GM13977 (cell line): Measurements from ENCODE around the gene SPPL3.

Experiments
- DNase-seq: peaks from one replicate; pipeline ENCODE4 v3.0.0; 2012; ENCODE audit warnings: low spot score
- in situ Hi-C: fragments of 300-500 bp; cut with MboI; formaldehyde crosslinking; loops from one replicate; pipeline ENCODE4 v1.12.0; 2022; ENCODE audit warnings: low sequenced_read_pairs, low pct_unique_long_range_greater_than_20kb, mixed read lengths, inconsistent platforms; ENCODE audit not compliant: unreplicated experiment
- TF ChIP-seq, protein P1 (sequence below): IDR thresholded peaks from 2 replicates; pipeline ENCODE4 v1.5.1; 2012; ENCODE audit warnings: mild to moderate bottlenecking, control low read depth; ENCODE audit not compliant: insufficient read depth; ENCODE audit errors: extremely low read depth, missing control alignments

SPPL3 gene

DNA sequence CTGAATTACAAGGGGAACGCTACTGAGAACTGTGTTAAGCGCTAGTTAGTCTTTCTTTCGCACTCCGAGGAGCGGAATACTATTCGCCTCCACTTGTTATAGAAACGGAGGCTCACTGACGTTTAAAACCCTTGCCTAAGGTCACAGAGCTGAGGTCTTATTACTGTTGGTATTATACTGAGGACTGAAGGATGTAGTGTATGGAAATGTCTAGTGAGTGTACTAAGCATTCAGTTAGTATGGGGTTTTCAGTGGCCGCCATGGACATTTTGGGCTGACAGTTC lies 177.7 kb downstream of the SPPL3 start:
- TF ChIP-seq, protein P1, sequence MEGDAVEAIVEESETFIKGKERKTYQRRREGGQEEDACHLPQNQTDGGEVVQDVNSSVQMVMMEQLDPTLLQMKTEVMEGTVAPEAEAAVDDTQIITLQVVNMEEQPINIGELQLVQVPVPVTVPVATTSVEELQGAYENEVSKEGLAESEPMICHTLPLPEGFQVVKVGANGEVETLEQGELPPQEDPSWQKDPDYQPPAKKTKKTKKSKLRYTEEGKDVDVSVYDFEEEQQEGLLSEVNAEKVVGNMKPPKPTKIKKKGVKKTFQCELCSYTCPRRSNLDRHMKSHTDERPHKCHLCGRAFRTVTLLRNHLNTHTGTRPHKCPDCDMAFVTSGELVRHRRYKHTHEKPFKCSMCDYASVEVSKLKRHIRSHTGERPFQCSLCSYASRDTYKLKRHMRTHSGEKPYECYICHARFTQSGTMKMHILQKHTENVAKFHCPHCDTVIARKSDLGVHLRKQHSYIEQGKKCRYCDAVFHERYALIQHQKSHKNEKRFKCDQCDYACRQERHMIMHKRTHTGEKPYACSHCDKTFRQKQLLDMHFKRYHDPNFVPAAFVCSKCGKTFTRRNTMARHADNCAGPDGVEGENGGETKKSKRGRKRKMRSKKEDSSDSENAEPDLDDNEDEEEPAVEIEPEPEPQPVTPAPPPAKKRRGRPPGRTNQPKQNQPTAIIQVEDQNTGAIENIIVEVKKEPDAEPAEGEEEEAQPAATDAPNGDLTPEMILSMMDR, result no peak
- in situ Hi-C loops, result no loop called here
- DNase-seq, result no peak

DNA sequence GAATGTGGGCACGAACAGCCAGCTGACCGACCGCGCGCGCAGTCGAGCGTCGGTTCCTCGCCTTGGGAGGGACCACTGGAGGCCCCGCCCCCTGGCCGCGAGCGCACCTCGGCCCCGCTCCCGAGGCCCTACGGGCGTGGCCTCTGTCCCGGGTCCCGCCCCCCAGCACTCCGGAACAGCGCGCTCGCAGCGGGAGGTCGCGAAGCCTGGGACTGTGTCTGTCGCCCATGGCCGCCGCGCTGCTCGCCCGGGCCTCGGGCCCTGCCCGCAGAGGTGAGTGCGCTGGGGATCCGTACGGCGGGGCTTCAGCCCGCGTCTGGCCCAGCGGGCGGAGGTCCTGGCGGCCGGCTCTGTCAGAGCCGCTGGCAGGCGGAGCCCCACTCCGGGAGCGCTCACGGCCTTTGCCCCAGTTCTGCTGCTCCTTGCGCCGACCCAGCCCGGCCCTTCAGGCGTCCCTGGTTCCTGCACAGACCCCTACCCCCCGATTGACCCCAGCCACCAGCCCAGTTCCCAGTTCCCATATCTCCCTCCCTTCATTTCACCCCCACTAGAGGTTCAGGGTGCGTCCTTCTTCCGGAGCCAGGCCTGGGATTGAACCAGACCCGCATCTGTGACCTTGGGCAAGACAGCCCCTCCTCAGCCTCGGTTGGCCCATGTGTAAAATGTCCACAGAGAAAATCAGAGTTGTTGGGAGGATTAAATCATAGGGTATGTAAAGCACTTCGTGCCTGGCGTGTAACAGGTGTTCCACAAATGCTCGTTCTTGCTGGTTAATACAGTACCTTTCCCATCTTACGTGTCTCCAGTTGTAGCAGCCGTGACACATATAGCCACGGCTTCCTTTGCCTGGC lies 178.3 kb downstream of the SPPL3 start, which contains the start of gene ACADS:
Gene ACADS, plus strand, starts transcription at position 168 of the 851 bp plus-strand sequence. Its CDS starts 60 bp downstream, at position 228.
- peak; percentile 99 for DNase-seq
- TF ChIP-seq, protein P1, result no peak
- in situ Hi-C loops, result no loop called here

DNA sequence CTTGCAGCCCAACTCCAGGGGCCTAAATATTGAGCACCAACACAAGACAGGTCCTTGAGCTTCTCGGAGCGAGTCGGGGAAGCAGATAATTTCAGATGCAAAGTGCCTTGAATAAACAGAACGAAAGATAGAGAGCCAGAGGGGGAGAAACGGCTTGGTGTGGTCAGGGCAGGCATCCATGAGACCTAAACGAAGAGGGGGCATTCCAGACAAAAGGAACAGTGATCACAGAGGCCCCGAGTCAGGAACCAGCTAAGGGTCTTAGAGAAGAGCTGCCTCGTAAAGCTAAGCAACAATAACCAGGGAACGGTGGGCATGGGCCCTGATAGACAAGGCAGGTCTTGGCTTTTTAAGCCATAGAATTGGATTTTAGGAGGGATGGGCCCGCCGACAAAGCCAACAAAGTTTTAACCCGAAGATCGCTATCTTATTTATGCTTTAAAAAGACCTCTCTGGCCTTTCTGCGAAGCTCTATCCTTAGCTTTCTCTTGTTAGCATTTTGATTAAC lies 179.0 kb downstream of the SPPL3 start:
- no peak for DNase-seq
- in situ Hi-C loops, result no loop called here
- TF ChIP-seq, protein P1, result no peak

- no peak for DNase-seq
- TF ChIP-seq, protein P1, result no peak
- in situ Hi-C loops, result no loop called here
Measured at GRCh38 chr12:120724720-120725119, 179.4 kb downstream of the SPPL3 start.

DNA sequence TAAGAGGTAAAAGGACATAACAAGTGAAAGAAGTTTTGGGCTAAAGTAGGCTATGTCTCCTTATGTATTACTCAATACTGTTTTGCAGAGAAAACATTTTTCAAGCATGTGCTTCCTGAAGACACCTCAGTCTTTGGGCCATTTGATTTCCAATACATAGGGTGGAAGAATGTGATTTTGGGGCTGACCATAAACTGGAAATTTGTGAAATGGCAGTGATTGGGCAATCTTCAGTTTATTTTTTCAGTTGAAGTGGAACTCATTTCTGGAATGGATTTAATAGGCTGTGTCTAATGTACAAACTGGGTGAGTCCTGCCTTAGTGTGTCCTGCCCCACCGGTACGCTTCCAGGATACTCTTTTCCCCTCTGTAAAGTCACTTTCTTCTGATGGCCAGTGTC lies 181.4 kb downstream of the SPPL3 start:
- TF ChIP-seq, protein P1, result no peak
- in situ Hi-C loops, result no loop called here
- no peak for DNase-seq

GRCh38 chr12:120721866-120722265 lies 182.3 kb downstream of the SPPL3 start:
- in situ Hi-C loops, result no loop called here
- TF ChIP-seq, protein P1, result no peak
- no peak for DNase-seq
